Lower leg skin (tissue), 4 donors: ENCODE measurements around the gene RNF31. TPM values are rescaled to one million over a fixed set of nuclear protein-coding genes. Genes with fewer than 3 reads are reported as not detected.
A peak's percentile ranks its signal among the peaks of the same experiment; 100 is the strongest.

Experiments used
- DNase-seq, 2 donors: peaks; one replicate each; pipeline ENCODE4 v3.0.0-alpha.2; 2019; ENCODE audit warnings: low spot score in 2 of 2
- H3K4me3 ChIP-seq: fragments of 200-600 bp; sonication (generic); 2 replicates; pipeline ENCODE4 v1.5.1; 2017; ENCODE audit warnings: mild to moderate bottlenecking, low read depth; ENCODE audit not compliant: poor library complexity, severe bottlenecking
- POLR2A ChIP-seq, 2 donors: fragments of 450-650 bp; IDR thresholded peaks; one replicate each; pipeline ENCODE4 v1.6.1; 2016 to 2017; ENCODE audit warnings: antibody characterized with exemption in 2 of 2, mild to moderate bottlenecking in 1 of 2, moderate library complexity in 1 of 2
- WGBS, 2 donors: methylation state at CpG; one replicate each; pipeline ENCODE4 v1.1.5; 2018; 5-methylcytosine and 5-hydroxymethylcytosine counted together
- intact Hi-C: fragments of 100-400 bp; cut with DNase I; formaldehyde crosslinking; loops from one replicate; pipeline ENCODE4 v1.15.0; 2023; ENCODE audit warnings: low total_unique reads
- total RNA-seq, 4 donors: library from RNA; depleted of rRNA; stranded (reverse); fragments of >200 nt; gene quantifications; one replicate each; pipeline ENCODE4 v1.1.0, GENCODE V29; 2016
- TF ChIP-seq, protein P1 (sequence below), 3 donors: fragments of 450-650 bp; IDR thresholded peaks; one replicate each; pipeline ENCODE4 v1.5.1; 2016; ENCODE audit warnings: antibody characterized with exemption in 3 of 3, mild to moderate bottlenecking in 3 of 3, moderate library complexity in 2 of 3

The RNF31 gene
- total RNA-seq = 10 to 100 TPM; 53.1 to 98.6 (median 77.3) TPM

DNA sequence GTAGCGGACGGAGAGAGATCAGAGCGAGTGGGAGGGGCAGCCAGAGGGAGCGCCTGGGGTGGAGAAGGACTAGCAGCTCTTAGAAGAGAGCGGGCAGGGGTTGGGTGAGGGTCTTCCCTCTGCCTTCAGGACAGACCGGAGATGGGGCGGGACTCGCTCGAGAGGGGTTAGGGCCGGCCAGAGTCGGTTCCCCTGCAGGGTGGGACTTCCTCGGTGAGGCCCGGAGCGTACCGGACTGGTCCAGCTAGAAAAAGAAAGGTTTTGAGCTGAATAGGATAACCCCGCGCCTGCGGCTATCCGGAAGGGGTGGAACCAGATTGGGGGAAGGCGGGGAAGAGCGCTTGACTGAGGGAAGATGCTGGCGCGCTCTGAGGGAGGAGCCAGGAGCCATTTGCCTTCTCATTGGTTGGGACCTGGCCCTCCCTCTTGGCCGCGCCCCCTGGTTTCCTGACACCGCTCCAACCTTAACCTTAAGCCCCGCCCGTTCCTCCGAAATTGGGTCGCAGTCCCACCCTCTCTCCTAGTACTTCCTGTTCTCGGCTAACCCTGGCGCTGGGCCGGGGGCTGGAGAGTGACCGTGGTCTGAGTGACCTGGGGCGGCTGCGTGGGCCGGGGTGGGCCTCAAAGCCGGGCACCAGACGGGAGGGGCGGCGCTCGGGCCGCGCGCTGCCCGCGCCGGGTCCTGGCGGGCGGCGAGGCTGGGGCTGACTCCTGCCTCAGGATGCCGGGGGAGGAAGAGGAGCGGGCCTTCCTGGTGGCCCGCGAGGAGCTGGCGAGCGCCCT, at the start of gene RNF31:
RNF31 (plus strand) TSS at position 521 of the 783 bp plus-strand sequence; CDS start at position 722, 201 bp downstream.
- no peak for TF ChIP-seq POLR2A (IDR thresholded peaks at IDR 0.05)
- TF ChIP-seq, protein P1, sequence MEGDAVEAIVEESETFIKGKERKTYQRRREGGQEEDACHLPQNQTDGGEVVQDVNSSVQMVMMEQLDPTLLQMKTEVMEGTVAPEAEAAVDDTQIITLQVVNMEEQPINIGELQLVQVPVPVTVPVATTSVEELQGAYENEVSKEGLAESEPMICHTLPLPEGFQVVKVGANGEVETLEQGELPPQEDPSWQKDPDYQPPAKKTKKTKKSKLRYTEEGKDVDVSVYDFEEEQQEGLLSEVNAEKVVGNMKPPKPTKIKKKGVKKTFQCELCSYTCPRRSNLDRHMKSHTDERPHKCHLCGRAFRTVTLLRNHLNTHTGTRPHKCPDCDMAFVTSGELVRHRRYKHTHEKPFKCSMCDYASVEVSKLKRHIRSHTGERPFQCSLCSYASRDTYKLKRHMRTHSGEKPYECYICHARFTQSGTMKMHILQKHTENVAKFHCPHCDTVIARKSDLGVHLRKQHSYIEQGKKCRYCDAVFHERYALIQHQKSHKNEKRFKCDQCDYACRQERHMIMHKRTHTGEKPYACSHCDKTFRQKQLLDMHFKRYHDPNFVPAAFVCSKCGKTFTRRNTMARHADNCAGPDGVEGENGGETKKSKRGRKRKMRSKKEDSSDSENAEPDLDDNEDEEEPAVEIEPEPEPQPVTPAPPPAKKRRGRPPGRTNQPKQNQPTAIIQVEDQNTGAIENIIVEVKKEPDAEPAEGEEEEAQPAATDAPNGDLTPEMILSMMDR (IDR thresholded peaks at IDR 0.05) = no peak
- peak; percentile 99 to 100 for DNase-seq
- intact Hi-C loops = no loop called here
- peak within 1 kb of the TSS; percentile 94 for H3K4me3 ChIP-seq
- WGBS, 2 donors = 1% methylated on average over 34 to 45 of the region's 57 CpGs

DNA sequence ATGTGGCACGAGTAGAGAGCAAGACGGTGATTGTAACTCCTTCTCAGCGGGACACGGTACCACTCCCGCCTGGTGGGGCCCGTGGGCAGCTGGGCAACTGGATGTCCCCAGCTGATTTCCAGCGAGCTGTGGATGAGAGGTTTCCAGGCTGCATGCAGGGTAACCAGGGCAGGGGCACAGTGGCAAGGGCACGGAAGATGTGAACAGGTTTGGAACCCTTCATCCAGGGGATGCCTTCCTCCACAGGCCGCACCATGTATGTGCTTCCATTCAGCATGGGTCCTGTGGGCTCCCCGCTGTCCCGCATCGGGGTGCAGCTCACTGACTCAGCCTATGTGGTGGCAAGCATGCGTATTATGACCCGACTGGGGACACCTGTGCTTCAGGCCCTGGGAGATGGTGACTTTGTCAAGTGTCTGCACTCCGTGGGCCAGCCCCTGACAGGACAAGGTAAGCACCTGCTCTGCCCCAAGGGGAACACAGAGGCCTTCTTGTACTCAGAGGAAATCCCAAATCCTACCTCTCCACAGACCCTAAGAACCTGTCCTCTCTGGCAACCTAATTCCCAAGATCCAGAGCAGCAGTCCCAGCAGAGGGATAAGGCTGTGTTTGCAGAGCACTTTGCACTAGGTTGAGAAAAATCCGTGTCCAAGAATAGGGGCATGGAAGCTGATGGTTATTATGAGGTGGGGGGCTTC, 48.9 kb upstream of the RNF31 start:
- 94 to 96% methylated on average over 15 to 16 of the region's 16 CpGs for WGBS, 2 donors
- TF ChIP-seq, protein P1 (IDR thresholded peaks at IDR 0.05) = no peak
- no peak for TF ChIP-seq POLR2A (IDR thresholded peaks at IDR 0.05)
- intact Hi-C loops = loop anchor here (10.0 kb wide), 1 partner anchor 84 kb away; no protein-coding TSS in a partner anchor
- H3K4me3 ChIP-seq = no peak overlapping the region
- DNase-seq = no peak

DNA sequence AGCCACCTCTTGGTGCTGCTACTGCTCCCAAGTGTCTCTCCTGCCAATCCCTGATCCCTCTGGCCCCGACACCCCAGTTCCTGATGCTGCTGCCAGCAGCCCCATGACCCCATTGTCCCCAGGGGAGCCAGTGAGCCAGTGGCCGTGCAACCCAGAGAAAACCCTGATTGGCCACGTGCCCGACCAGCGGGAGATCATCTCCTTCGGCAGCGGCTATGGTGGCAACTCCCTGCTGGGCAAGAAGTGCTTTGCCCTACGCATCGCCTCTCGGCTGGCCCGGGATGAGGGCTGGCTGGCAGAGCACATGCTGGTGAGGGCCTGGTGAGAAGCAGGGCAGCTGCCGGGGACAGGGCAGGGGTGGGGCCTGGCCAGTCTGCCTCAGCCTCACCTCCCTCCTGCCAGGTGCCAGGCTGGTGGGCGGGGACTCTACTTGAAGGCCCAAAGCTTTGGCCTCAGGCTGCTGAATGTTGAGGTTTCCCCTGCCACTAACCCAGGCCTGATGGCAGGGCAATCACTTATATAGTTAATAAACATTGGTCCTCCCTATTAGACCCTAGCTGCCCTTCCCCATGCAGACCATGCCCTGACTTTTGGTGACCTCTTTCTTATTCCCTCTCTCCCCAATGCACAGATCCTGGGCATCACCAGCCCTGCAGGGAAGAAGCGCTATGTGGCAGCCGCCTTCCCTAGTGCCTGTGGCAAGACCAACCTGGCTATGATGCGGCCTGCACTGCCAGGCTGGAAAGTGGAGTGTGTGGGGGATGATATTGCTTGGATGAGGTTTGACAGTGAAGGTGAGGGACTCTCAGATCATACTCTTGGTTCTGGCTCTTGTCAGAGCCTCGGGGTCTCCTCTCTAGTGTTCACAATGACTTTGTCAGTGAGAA, 48.1 kb upstream of the RNF31 start:
- intact Hi-C loops = loop anchor here (10.0 kb wide), 1 partner anchor 84 kb away; no protein-coding TSS in a partner anchor
- no peak overlapping the region for H3K4me3 ChIP-seq
- 81 to 87% methylated on average over 17 of the region's 17 CpGs for WGBS, 2 donors
- no peak for DNase-seq
- TF ChIP-seq, protein P1 (IDR thresholded peaks at IDR 0.05) = no peak
- TF ChIP-seq POLR2A (IDR thresholded peaks at IDR 0.05) = no peak

DNA sequence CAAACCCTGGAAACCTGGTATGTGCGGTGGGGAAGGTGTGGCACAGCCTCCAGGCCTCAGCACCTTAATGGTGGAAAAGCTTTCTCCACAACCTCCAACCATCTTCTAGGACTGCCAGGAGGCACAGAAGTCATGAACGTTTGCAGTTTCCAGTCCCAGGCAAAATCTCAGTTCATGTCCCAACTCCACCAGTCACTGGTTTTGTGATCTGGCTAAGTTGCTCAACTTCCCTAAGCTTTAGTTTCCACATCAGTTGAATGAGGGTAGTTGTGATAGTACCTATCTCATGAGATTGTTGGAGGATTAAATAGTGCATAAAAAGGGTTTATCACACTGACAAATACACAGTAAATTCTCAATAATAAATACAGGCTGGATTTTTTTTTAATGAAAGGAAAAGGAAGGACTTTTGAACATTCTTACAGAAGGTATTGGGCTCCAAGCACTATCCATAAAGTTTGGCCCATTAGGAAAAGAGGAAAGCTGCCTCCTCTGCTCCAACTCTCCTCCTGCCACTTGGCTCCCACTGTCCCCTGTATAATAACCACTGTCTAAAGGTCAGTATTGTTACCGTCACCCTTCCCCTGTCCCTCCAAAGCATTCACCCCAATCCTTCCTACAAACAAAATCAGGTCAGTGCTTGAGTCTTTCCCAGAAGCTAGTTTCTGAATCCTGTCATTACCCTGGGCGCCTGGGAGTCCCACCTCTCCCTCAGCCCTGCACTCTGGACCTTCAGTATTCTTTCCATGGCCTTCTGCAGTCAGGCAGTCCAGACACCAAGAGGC, 46.9 kb upstream of the RNF31 start:
- intact Hi-C loops = no loop called here
- no peak for TF ChIP-seq POLR2A (IDR thresholded peaks at IDR 0.05)
- TF ChIP-seq, protein P1 (IDR thresholded peaks at IDR 0.05) = no peak
- WGBS, 2 donors = 76 to 83% methylated on average over 4 of the region's 4 CpGs
- DNase-seq = no peak
- H3K4me3 ChIP-seq = no peak overlapping the region

DNA sequence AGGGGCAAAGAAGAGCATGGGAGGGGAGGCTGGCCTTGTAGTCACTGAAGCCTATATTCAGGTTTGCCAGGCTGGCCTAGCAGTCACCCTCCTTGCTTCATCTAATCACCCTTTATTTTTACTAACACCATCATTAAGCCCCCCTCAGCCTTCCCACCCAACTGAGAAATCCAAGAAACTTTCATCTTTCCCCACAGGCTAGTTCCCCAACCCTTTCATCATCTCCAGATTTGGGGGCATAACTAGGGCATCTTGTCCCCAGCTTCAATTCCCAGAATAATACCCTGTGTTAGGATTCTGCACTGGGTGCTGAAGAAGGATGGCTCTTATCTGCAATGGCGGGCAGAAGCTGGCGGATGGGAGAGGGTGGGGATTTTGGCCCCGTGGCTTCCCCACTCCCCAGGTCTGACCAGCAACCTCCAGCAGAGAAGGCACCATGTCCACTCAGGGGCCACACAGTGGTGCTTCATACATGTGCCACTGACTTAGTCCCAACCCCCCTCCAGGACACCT, 46.3 kb upstream of the RNF31 start:
- DNase-seq = no peak
- intact Hi-C loops = no loop called here
- TF ChIP-seq, protein P1 (IDR thresholded peaks at IDR 0.05) = no peak
- no peak for TF ChIP-seq POLR2A (IDR thresholded peaks at IDR 0.05)
- H3K4me3 ChIP-seq = no peak overlapping the region
- 90 to 94% methylated on average over 3 of the region's 3 CpGs for WGBS, 2 donors
